ENCODE results near the gene CYP27C1. TPM values are rescaled to one million over a fixed set of nuclear protein-coding genes. Genes with fewer than 3 reads are reported as not detected.

Gene CYP27C1
- total RNA-seq = under 1 TPM in 3 of 4 donors, not detected in 1; 0.10 to 0.21 (median 0.13) TPM
- polyA plus RNA-seq = under 1 TPM; 0.01 to 0.21 (median 0.03) TPM
- long read RNA-seq, donor 1 = 0 reads
- long read RNA-seq, donor 2 = 0 reads

- TF ChIP-seq CTCF (IDR thresholded peaks at IDR 0.05) = no peak
- no peaks in the 10 kb centered on the region for H3K36me3 ChIP-seq (ENCODE audit: insufficient read depth in 1 of 2, low read depth in 1 of 2)
- peaks cover 8% of the 10 kb centered on the region for H3K4me1 ChIP-seq
- 2 to 5% (median 4%) methylated on average over 17 to 43 of the region's 43 CpGs for WGBS, 3 donors
- H3K9me3 ChIP-seq = peaks cover 4% of the 10 kb centered on the region
- intact Hi-C loops (cut with DNase I) = no loop called here
- H3K27ac ChIP-seq = no peak within 1 kb of the TSS
- H3K27me3 ChIP-seq (ENCODE audit: insufficient read depth in 3 of 3, low read length in 2 of 3) = peaks cover 0 to 55% (median 9%) of the 10 kb centered on the region in 3 donors
- ATAC-seq = peak; percentile 26 to 42 (median 34)
- no peak for DNase-seq
- peak within 1 kb of the TSS; percentile 66 for H3K4me3 ChIP-seq
Observed at GRCh38 chr2:127220102-127220767, at the start of gene CYP27C1. Gene CYP27C1 (minus strand): TSS chr2:127220299. CDS start chr2:127220270, 29 bp downstream.

GRCh38 chr2:127261804-127262406, 41.8 kb upstream of the CYP27C1 start:
- Histone ChIP-seq H3K4me3 (no peak overlapping the region), H3K9me3 (no peaks in the 10 kb centered on the region), H3K27ac (no peak overlapping the region), H3K36me3 (ENCODE audit: insufficient read depth in 1 of 2, low read depth in 1 of 2) (peaks cover 5 to 68% of the 10 kb centered on the region in 2 donors), H3K4me1 (no peaks in the 10 kb centered on the region), H3K27me3 (ENCODE audit: insufficient read depth in 3 of 3, low read length in 2 of 3) (no peaks in the 10 kb centered on the region)
- intact Hi-C loops (cut with DNase I) = no loop called here
- ATAC-seq (no peak), DNase-seq (no peak)
- 52 to 77% (median 60%) methylated on average over 8 of the region's 8 CpGs for WGBS, 3 donors
- no peak for TF ChIP-seq CTCF (IDR thresholded peaks at IDR 0.05)

- WGBS, 3 donors = 89 to 98% (median 97%) methylated on average over 5 of the region's 5 CpGs
- no peak for DNase-seq
- no peak overlapping the region for H3K4me3 ChIP-seq
- H3K27ac ChIP-seq = no peak overlapping the region
- no peaks in the 10 kb centered on the region for H3K4me1 ChIP-seq
- no peaks in the 10 kb centered on the region for H3K9me3 ChIP-seq
- peaks cover 5 to 70% of the 10 kb centered on the region in 2 donors for H3K36me3 ChIP-seq (ENCODE audit: insufficient read depth in 1 of 2, low read depth in 1 of 2)
- intact Hi-C loops (cut with DNase I) = no loop called here
- no peak for TF ChIP-seq CTCF (IDR thresholded peaks at IDR 0.05)
- H3K27me3 ChIP-seq (ENCODE audit: insufficient read depth in 3 of 3, low read length in 2 of 3) = no peaks in the 10 kb centered on the region
- ATAC-seq = no peak
Observed at GRCh38 chr2:127259355-127259754, 39.3 kb upstream of the CYP27C1 start.

GRCh38 chr2:127256866-127257265, 36.8 kb upstream of the CYP27C1 start:
- Histone ChIP-seq H3K27me3 (ENCODE audit: insufficient read depth in 3 of 3, low read length in 2 of 3) (no peaks in the 10 kb centered on the region), H3K36me3 (ENCODE audit: insufficient read depth in 1 of 2, low read depth in 1 of 2) (peaks cover 5 to 61% of the 10 kb centered on the region in 2 donors), H3K9me3 (no peaks in the 10 kb centered on the region), H3K4me1 (no peaks in the 10 kb centered on the region), H3K27ac (no peak overlapping the region), H3K4me3 (no peak overlapping the region)
- DNase-seq (no peak), ATAC-seq (no peak)
- WGBS, 3 donors = 66 to 72% (median 66%) methylated on average over 8 of the region's 8 CpGs
- TF ChIP-seq CTCF (IDR thresholded peaks at IDR 0.05) = no peak
- intact Hi-C loops (cut with DNase I) = no loop called here

Measured in psoas muscle (tissue), 8 donors.